ENCODE data around the gene CD8B2. TPM values are rescaled to one million over a fixed set of nuclear protein-coding genes. Genes with fewer than 3 reads are reported as not detected.

Gene CD8B2
- total RNA-seq, 1 experiment from 2014 or later, result not detected

DNA sequence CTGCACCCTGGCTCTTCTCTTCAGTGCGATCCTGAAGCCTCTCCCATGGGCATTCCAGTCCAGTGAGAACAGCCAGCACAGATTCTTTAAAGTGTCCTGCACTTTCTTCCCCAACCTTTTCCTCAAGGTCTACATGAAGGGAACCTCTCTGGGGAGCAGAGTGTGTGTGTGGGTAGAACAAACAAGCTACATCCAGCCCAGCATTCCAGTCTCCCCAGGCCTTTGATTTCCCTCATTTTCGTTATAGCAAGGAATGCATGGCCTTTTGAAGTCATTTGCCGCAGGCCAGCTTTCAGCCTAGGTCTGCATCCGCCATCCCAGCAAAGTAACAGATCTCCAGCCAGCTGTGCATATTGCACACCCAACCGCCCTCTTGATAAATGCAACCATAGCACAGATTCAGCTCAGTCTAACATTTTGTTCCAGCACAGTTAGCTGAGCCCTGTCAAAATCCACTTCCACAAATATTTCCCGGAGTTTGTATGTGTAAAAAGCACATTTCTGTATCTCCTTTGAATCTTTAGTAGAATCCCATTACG lies 44.6 kb downstream of the CD8B2 start:
- CTCF ChIA-PET, result no interaction called here
- Mint-ChIP-seq H3K9me3 (no peaks in the 10 kb centered on the region), H3K27ac (no peak overlapping the region), H3K27me3 (ENCODE audit: low read depth) (no peaks in the 10 kb centered on the region; the same call in none of the 2 replicates), H3K4me1 (peaks cover 15% of the 10 kb centered on the region), H3K36me3 (no peaks in the 10 kb centered on the region), H3K4me3 (no peak overlapping the region)
- TF ChIP-seq, protein P1, sequence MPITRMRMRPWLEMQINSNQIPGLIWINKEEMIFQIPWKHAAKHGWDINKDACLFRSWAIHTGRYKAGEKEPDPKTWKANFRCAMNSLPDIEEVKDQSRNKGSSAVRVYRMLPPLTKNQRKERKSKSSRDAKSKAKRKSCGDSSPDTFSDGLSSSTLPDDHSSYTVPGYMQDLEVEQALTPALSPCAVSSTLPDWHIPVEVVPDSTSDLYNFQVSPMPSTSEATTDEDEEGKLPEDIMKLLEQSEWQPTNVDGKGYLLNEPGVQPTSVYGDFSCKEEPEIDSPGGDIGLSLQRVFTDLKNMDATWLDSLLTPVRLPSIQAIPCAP (CRISPR knock-in tag; IDR thresholded peaks at IDR 0.05), result no peak
- no peak for TF ChIP-seq GABPB1 (CRISPR knock-in tag; IDR thresholded peaks at IDR 0.05)
- TF ChIP-seq, protein P2, sequence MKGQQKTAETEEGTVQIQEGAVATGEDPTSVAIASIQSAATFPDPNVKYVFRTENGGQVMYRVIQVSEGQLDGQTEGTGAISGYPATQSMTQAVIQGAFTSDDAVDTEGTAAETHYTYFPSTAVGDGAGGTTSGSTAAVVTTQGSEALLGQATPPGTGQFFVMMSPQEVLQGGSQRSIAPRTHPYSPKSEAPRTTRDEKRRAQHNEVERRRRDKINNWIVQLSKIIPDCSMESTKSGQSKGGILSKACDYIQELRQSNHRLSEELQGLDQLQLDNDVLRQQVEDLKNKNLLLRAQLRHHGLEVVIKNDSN (CRISPR knock-in tag; IDR thresholded peaks at IDR 0.05), result no peak
- TF ChIP-seq ZNF219 (CRISPR knock-in tag; IDR thresholded peaks at IDR 0.05; ENCODE audit: borderline replicate concordance), result no peak
- TF ChIP-seq ZNF416 (CRISPR knock-in tag; IDR thresholded peaks at IDR 0.05), result no peak
- no peak for TF ChIP-seq MXD4 (CRISPR knock-in tag; IDR thresholded peaks at IDR 0.05; ENCODE audit: borderline replicate concordance)
- no peak for TF ChIP-seq GRHL2 (CRISPR knock-in tag; IDR thresholded peaks at IDR 0.05; ENCODE audit: insufficient replicate concordance, severe bottlenecking)
- TF ChIP-seq, protein P3, sequence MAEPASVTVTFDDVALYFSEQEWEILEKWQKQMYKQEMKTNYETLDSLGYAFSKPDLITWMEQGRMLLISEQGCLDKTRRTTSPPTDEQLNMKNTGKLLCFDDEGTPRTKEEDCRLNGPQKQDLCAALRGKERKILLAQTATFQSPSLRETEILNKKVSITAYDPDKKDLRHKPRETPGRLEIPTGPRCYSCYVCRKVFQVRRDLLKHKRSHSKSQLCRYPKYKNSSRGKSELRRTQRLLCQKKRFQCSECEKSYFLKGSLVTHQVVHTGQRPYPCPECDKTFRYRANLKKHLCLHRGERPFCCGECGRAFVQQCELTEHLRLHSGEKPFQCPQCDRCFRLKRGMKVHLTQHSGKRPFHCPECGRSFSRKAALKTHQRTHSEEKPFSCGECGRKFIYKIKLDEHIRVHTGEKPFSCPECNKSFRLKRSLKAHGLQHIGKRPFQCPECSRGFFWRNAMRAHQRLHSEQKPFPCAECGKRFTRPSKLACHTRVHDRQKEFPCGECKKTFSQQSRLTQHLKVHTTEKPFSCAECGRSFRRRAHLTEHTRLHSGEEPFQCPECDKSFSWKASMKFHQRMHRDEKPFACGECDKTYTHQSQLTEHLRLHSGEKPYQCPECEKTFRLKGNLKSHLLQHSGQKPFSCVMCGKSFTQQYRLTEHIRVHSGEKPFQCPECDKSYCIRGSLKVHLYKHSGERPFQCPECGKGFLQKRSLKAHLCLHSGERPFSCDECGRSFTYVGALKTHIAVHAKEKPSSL (CRISPR knock-in tag; conservative IDR thresholded peaks at IDR 0.05), result no peak
- TF ChIP-seq, protein P4, sequence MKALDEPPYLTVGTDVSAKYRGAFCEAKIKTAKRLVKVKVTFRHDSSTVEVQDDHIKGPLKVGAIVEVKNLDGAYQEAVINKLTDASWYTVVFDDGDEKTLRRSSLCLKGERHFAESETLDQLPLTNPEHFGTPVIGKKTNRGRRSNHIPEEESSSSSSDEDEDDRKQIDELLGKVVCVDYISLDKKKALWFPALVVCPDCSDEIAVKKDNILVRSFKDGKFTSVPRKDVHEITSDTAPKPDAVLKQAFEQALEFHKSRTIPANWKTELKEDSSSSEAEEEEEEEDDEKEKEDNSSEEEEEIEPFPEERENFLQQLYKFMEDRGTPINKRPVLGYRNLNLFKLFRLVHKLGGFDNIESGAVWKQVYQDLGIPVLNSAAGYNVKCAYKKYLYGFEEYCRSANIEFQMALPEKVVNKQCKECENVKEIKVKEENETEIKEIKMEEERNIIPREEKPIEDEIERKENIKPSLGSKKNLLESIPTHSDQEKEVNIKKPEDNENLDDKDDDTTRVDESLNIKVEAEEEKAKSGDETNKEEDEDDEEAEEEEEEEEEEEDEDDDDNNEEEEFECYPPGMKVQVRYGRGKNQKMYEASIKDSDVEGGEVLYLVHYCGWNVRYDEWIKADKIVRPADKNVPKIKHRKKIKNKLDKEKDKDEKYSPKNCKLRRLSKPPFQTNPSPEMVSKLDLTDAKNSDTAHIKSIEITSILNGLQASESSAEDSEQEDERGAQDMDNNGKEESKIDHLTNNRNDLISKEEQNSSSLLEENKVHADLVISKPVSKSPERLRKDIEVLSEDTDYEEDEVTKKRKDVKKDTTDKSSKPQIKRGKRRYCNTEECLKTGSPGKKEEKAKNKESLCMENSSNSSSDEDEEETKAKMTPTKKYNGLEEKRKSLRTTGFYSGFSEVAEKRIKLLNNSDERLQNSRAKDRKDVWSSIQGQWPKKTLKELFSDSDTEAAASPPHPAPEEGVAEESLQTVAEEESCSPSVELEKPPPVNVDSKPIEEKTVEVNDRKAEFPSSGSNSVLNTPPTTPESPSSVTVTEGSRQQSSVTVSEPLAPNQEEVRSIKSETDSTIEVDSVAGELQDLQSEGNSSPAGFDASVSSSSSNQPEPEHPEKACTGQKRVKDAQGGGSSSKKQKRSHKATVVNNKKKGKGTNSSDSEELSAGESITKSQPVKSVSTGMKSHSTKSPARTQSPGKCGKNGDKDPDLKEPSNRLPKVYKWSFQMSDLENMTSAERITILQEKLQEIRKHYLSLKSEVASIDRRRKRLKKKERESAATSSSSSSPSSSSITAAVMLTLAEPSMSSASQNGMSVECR (CRISPR knock-in tag; IDR thresholded peaks at IDR 0.05; ENCODE audit: borderline replicate concordance), result no peak
- no peak for TF ChIP-seq TP53 (CRISPR knock-in tag; IDR thresholded peaks at IDR 0.05)
- no peak for TF ChIP-seq ZNF121 (CRISPR knock-in tag; IDR thresholded peaks at IDR 0.05)
- TF ChIP-seq CREM (CRISPR knock-in tag; IDR thresholded peaks at IDR 0.05), result no peak
- no peak for TF ChIP-seq ZNF396 (CRISPR knock-in tag; IDR thresholded peaks at IDR 0.05; ENCODE audit: borderline replicate concordance)
- TF ChIP-seq NR1H2 (CRISPR knock-in tag; IDR thresholded peaks at IDR 0.05), result no peak
- TF ChIP-seq NR2C2 (CRISPR knock-in tag; IDR thresholded peaks at IDR 0.05), result no peak
- TF ChIP-seq, protein P5, sequence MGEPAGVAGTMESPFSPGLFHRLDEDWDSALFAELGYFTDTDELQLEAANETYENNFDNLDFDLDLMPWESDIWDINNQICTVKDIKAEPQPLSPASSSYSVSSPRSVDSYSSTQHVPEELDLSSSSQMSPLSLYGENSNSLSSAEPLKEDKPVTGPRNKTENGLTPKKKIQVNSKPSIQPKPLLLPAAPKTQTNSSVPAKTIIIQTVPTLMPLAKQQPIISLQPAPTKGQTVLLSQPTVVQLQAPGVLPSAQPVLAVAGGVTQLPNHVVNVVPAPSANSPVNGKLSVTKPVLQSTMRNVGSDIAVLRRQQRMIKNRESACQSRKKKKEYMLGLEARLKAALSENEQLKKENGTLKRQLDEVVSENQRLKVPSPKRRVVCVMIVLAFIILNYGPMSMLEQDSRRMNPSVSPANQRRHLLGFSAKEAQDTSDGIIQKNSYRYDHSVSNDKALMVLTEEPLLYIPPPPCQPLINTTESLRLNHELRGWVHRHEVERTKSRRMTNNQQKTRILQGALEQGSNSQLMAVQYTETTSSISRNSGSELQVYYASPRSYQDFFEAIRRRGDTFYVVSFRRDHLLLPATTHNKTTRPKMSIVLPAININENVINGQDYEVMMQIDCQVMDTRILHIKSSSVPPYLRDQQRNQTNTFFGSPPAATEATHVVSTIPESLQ (CRISPR knock-in tag; IDR thresholded peaks at IDR 0.05), result no peak
- TF ChIP-seq, protein P6, sequence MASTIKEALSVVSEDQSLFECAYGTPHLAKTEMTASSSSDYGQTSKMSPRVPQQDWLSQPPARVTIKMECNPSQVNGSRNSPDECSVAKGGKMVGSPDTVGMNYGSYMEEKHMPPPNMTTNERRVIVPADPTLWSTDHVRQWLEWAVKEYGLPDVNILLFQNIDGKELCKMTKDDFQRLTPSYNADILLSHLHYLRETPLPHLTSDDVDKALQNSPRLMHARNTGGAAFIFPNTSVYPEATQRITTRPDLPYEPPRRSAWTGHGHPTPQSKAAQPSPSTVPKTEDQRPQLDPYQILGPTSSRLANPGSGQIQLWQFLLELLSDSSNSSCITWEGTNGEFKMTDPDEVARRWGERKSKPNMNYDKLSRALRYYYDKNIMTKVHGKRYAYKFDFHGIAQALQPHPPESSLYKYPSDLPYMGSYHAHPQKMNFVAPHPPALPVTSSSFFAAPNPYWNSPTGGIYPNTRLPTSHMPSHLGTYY (CRISPR knock-in tag; IDR thresholded peaks at IDR 0.05), result no peak
- TF ChIP-seq, protein P7, sequence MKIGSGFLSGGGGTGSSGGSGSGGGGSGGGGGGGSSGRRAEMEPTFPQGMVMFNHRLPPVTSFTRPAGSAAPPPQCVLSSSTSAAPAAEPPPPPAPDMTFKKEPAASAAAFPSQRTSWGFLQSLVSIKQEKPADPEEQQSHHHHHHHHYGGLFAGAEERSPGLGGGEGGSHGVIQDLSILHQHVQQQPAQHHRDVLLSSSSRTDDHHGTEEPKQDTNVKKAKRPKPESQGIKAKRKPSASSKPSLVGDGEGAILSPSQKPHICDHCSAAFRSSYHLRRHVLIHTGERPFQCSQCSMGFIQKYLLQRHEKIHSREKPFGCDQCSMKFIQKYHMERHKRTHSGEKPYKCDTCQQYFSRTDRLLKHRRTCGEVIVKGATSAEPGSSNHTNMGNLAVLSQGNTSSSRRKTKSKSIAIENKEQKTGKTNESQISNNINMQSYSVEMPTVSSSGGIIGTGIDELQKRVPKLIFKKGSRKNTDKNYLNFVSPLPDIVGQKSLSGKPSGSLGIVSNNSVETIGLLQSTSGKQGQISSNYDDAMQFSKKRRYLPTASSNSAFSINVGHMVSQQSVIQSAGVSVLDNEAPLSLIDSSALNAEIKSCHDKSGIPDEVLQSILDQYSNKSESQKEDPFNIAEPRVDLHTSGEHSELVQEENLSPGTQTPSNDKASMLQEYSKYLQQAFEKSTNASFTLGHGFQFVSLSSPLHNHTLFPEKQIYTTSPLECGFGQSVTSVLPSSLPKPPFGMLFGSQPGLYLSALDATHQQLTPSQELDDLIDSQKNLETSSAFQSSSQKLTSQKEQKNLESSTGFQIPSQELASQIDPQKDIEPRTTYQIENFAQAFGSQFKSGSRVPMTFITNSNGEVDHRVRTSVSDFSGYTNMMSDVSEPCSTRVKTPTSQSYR (CRISPR knock-in tag; IDR thresholded peaks at IDR 0.05), result no peak
- no peak for TF ChIP-seq FOXJ3 (CRISPR knock-in tag; IDR thresholded peaks at IDR 0.05; ENCODE audit: borderline replicate concordance)
- DNase-seq (ENCODE audit: low spot score) (no peak), ATAC-seq (no peak)
- POLR2A ChIA-PET, result no interaction called here
